ENCODE data around the gene CRYBA1.
A peak's percentile ranks its signal among the peaks of the same experiment; 100 is the strongest.
"Not testable (repeated sequence)": the region's sequence is repeated elsewhere in the genome, so short reads cannot be mapped to it uniquely, and the experiment has no call there.

CRYBA1 gene

DNA sequence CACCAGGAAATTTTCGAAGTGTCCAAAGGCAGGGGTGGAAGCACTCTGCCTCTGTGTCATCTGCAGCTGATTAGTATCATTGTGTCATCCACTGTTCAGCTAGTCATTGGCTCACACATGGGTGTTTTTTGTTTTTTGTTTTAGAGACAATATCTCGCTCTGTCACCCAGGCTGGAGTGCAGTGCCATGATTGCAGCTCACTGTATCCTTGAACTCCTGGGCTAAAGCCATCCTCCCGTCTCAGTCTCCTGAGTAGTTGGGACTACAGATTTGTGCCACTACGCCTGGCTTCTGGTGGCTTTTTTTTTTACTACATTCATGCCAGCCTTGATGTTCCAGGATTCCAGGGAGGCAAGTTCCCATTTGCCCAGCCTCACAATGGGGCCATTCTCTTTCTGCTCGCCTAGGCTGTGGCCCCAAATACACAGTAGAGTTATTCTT, 34.0 kb upstream of the CRYBA1 start:
- DNase-seq (ENCODE audit: low read depth, low spot score) = no peak
- TF ChIP-seq FOXP2 (optimal IDR thresholded peaks at IDR 0.05; ENCODE audit: control extremely low read depth, extremely low read length, insufficient read depth) (no peak), POLR2AphosphoS5 (IDR thresholded peaks at IDR 0.05; ENCODE audit: borderline replicate concordance, low read depth, low read length) (no peak), EZH2 (IDR thresholded peaks at IDR 0.05) (no peak)
- H3K36me3 ChIP-seq (ENCODE audit: insufficient read depth, low read length) = no peaks in the 10 kb centered on the region
- no peak overlapping the region for H3K9ac ChIP-seq (ENCODE audit: insufficient read length)
- no peaks in the 10 kb centered on the region for H3K9me3 ChIP-seq (ENCODE audit: low read depth, low read length)
- H3K4me3 ChIP-seq = no peak overlapping the region
- H3K27ac ChIP-seq = no peak overlapping the region

DNA sequence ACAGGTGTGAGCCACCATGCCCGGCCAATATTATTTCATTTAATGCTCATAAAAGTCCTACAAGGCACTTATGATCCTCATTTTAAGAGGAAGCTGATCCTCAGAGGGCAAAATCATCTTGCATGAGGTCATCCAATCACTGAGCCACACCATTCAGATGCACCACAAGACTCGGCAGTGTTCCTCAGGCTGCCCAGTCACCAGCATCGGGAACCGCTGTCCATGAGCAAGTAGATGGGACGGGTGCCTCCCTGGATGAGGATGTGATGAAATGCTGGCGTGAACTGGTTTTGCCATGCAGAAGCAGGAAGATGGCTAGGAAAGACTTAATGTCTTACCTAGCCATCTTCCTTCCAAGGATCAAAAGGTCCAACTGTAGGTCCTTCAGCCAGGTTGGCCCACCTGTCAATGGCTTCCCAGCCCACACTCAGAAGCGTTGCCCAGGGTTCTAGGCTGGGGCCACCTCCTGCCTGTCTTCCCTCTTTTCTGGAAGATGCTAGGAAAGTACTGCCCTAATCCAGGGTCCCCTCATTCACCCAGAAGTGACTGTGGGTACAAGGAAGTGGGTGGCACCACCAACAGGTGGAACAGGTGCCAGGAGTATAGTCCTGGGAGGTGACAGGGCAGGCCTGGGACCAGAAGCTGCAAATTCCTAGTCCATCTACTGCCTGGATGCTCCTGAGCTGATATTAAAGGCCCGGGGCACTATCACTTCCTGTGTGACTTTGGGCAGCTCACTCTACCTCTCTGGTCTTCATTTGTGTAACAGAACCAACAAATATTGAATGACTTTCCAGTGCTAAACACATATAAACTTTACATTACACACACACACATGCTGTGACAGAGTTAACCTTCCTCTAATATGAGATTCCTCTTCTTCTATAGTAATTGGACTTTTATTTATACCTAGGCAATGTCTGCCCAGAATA, 32.2 kb upstream of the CRYBA1 start:
- no peak overlapping the region for H3K4me3 ChIP-seq
- TF ChIP-seq POLR2AphosphoS5 (IDR thresholded peaks at IDR 0.05; ENCODE audit: borderline replicate concordance, low read depth, low read length) = no peak
- no peak for DNase-seq (ENCODE audit: low read depth, low spot score)

DNA sequence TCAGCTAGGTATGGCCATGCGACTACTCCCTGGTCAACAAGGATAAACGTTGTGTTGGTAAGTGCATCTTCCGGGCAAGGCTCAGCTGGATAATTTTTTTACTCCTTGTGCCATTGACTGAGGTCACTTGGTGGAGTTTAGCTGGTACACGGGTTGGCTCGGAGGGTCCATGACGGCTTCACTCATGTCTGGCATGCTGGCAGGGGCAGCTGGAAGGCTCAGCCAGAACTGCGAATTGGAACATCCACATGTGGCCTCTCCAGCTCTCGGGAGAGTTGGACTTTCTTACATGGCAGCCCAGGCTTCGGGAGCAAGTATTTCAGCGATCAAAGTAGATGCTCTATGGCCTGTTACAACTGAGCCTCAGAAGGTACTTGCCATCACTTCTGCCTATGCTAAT, 31.5 kb upstream of the CRYBA1 start:
- Histone ChIP-seq H3K9ac (ENCODE audit: insufficient read length) (no peak overlapping the region), H3K9me3 (ENCODE audit: low read depth, low read length) (no peaks in the 10 kb centered on the region), H3K4me3 (no peak overlapping the region), H3K27ac (no peak overlapping the region), H3K36me3 (ENCODE audit: insufficient read depth, low read length) (no peaks in the 10 kb centered on the region)
- TF ChIP-seq POLR2AphosphoS5 (IDR thresholded peaks at IDR 0.05; ENCODE audit: borderline replicate concordance, low read depth, low read length) (no peak), EZH2 (IDR thresholded peaks at IDR 0.05) (no peak), FOXP2 (optimal IDR thresholded peaks at IDR 0.05; ENCODE audit: control extremely low read depth, extremely low read length, insufficient read depth) (no peak)
- no peak for DNase-seq (ENCODE audit: low read depth, low spot score)

More for the DNA sequence above, 32.2 kb upstream of the CRYBA1 start:
- H3K27ac ChIP-seq = no peak overlapping the region
- H3K9ac ChIP-seq (ENCODE audit: insufficient read length) = no peak overlapping the region
- no peaks in the 10 kb centered on the region for H3K9me3 ChIP-seq (ENCODE audit: low read depth, low read length)
- no peaks in the 10 kb centered on the region for H3K36me3 ChIP-seq (ENCODE audit: insufficient read depth, low read length)

DNA sequence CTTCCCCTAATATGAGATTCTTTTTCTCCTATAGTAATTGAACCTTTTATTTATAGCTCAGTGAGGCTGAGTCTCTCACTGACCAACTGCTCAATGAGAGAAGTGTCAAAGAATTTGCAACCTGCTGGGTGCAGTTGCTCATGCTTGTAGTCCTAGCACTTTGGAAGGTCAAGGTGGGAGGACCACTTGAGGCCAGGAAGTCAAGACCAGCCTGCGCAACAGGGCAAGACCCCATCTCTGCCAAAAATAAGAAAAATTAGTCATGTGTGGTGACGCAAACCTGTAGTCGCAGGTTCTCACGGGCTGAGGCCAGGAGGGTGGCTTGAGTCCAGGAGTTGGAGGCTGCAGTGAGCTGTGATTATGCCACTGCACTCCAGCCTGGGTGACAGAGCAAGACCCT, 30.9 kb upstream of the CRYBA1 start:
- DNase-seq (ENCODE audit: low read depth, low spot score) = no peak
- no peak overlapping the region for H3K4me3 ChIP-seq
- H3K27ac ChIP-seq = no peak overlapping the region
- TF ChIP-seq FOXP2 (optimal IDR thresholded peaks at IDR 0.05; ENCODE audit: control extremely low read depth, extremely low read length, insufficient read depth) = no peak
- TF ChIP-seq EZH2 (IDR thresholded peaks at IDR 0.05) = no peak
- TF ChIP-seq POLR2AphosphoS5 (IDR thresholded peaks at IDR 0.05; ENCODE audit: borderline replicate concordance, low read depth, low read length) = no peak
- no peaks in the 10 kb centered on the region for H3K36me3 ChIP-seq (ENCODE audit: insufficient read depth, low read length)
- no peak overlapping the region for H3K9ac ChIP-seq (ENCODE audit: insufficient read length)
- no peaks in the 10 kb centered on the region for H3K9me3 ChIP-seq (ENCODE audit: low read depth, low read length)

DNA sequence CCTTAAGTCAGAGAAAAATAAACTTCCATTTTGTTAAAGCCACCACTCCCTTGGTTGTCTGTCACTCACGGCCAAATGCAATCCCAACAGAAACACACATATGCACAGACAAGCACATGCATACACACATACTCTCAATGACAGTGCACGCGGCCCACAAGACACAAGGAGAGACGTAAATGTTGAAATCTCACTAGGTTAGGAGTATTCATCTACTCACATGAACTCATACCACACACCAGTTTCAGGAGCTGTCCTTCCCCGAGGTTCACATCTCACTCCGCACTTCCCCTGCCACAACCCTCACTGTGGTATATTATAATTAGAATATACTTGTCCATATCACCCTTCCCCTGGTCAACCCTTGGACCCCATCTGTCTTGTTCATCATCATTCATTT, 30.5 kb upstream of the CRYBA1 start:
- Histone ChIP-seq H3K9me3 (ENCODE audit: low read depth, low read length) (no peaks in the 10 kb centered on the region), H3K27ac (no peak overlapping the region), H3K4me3 (no peak overlapping the region), H3K36me3 (ENCODE audit: insufficient read depth, low read length) (no peaks in the 10 kb centered on the region), H3K9ac (ENCODE audit: insufficient read length) (no peak overlapping the region)
- no peak for DNase-seq (ENCODE audit: low read depth, low spot score)
- TF ChIP-seq POLR2AphosphoS5 (IDR thresholded peaks at IDR 0.05; ENCODE audit: borderline replicate concordance, low read depth, low read length) (no peak), FOXP2 (optimal IDR thresholded peaks at IDR 0.05; ENCODE audit: control extremely low read depth, extremely low read length, insufficient read depth) (no peak), EZH2 (IDR thresholded peaks at IDR 0.05) (no peak)

DNA sequence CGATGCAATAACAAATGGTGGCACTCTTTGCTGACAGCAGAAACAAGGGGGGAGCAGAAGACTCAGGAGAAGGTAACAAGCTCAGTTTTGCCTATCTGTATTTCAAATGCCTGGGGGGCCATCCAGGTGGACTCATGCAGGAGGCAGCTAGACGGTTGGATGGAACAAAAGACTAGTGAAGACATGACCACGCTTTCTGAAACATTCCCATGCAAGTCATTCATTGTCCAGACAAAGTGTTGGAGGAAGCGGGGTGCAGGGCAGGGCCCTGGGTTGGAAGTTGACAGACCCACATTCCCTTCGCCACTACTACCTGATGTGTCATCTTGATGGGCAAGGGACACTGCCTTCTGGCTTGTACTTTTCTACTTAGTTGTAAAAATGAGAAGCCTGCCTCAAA, 29.8 kb upstream of the CRYBA1 start:
- Histone ChIP-seq H3K9me3 (ENCODE audit: low read depth, low read length) (no peaks in the 10 kb centered on the region), H3K9ac (ENCODE audit: insufficient read length) (no peak overlapping the region), H3K4me3 (no peak overlapping the region), H3K36me3 (ENCODE audit: insufficient read depth, low read length) (no peaks in the 10 kb centered on the region), H3K27ac (no peak overlapping the region)
- no peak for TF ChIP-seq EZH2 (IDR thresholded peaks at IDR 0.05)
- TF ChIP-seq FOXP2 (optimal IDR thresholded peaks at IDR 0.05; ENCODE audit: control extremely low read depth, extremely low read length, insufficient read depth) = no peak
- TF ChIP-seq POLR2AphosphoS5 (IDR thresholded peaks at IDR 0.05; ENCODE audit: borderline replicate concordance, low read depth, low read length) = no peak
- no peak for DNase-seq (ENCODE audit: low read depth, low spot score)

DNA sequence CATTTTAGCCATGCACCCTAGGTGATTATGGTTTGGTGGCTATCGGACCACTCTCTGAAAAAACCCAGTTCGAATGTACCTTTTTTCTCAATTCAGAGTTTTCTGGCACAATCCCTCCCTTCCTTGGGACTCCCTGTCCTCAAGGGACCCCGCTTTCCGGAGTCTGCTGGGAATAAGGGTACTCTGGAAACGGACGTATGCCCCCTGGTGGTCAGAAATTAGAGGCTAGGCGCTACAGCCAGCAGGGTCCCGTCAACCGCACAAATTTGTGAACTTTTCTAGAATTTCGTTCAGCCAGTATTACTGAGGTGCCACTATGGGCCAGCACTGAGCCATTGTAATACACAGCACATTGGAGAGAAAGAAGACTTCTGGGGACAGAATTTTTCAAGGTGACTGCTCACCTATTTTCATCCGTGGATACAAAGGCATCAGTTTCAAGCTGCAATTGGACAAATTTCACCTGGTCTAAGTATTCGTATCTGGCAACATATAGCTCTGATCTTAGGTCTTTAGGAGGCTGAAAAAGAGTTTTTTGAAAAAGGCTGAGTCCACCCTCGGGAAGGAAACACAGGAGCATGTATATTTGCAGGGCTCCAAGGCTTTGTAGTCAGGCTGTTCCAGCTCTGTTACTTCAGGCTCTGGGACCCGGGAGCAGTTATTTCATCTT, 27.1 kb upstream of the CRYBA1 start:
- Histone ChIP-seq H3K9ac (ENCODE audit: insufficient read length) (peak overlapping the region; percentile 32), H3K27ac (peak overlapping the region; percentile 25; the same call in 1 of the 2 replicates), H3K4me3 (peak overlapping the region; percentile 62), H3K36me3 (ENCODE audit: insufficient read depth, low read length) (no peaks in the 10 kb centered on the region), H3K9me3 (ENCODE audit: low read depth, low read length) (no peaks in the 10 kb centered on the region)
- TF ChIP-seq EZH2 (IDR thresholded peaks at IDR 0.05) = no peak
- TF ChIP-seq FOXP2 (optimal IDR thresholded peaks at IDR 0.05; ENCODE audit: control extremely low read depth, extremely low read length, insufficient read depth) = no peak
- no peak for TF ChIP-seq POLR2AphosphoS5 (IDR thresholded peaks at IDR 0.05; ENCODE audit: borderline replicate concordance, low read depth, low read length)
- DNase-seq (ENCODE audit: low read depth, low spot score) = peak; percentile 44

DNA sequence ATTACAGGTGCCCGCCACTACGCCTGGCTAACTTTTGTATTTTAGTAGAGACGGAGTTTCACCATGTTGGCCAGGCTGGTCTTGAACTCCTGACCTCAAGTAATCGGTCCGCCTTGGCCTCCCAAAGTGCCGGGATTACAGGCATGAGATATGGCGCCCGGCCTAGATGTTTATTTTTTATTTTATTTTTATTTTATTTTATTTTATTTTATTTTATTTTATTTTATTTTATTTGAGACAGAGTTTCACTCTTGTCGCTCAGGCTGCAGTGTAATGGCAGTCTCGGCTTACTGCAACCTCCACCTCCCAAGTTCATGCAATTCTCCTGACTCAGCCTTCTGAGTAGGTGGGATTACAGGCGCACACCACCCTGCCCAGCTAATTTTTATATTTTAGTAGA, 25.3 kb upstream of the CRYBA1 start:
- not testable (repeated sequence) for H3K4me3 ChIP-seq; H3K27ac ChIP-seq; H3K9ac ChIP-seq (ENCODE audit: insufficient read length); H3K9me3 ChIP-seq (ENCODE audit: low read depth, low read length); H3K36me3 ChIP-seq (ENCODE audit: insufficient read depth, low read length); DNase-seq (ENCODE audit: low read depth, low spot score)
